Muscle of leg (tissue), 11 donors: ENCODE measurements around the gene C2. TPM values are rescaled to one million over a fixed set of nuclear protein-coding genes. Genes with fewer than 3 reads are reported as not detected.

ENCODE experiments used
- DNase-seq: peaks from one replicate; pipeline ENCODE4 v3.0.0; 2013
- H3K27ac ChIP-seq: one replicate; pipeline ENCODE4 v1.5.1; 2013; ENCODE audit warnings: mild to moderate bottlenecking, low read length, control low read depth
- H3K27me3 ChIP-seq: one replicate; pipeline ENCODE4 v1.6.1; 2013; ENCODE audit warnings: low read length; ENCODE audit not compliant: control insufficient read depth, insufficient read depth
- H3K36me3 ChIP-seq: one replicate; pipeline ENCODE4 v1.6.1; 2013; ENCODE audit warnings: low read length; ENCODE audit not compliant: control insufficient read depth, insufficient read depth
- H3K4me1 ChIP-seq: one replicate; pipeline ENCODE4 v1.6.1; 2013; ENCODE audit warnings: low read length; ENCODE audit not compliant: control insufficient read depth, insufficient read depth
- H3K4me3 ChIP-seq: one replicate; pipeline ENCODE4 v1.5.1; 2013; ENCODE audit warnings: low read length, control low read depth
- H3K9me3 ChIP-seq: replicated peaks from 2 replicates; pipeline ENCODE4 v1.6.1; 2013; ENCODE audit warnings: low read depth, low read length; ENCODE audit not compliant: control insufficient read depth
- WGBS: methylation state at CpG from one replicate; pipeline ENCODE4 v1.1.5; 2013; ENCODE audit warnings: missing lambda C conversion rate; ENCODE audit not compliant: insufficient coverage; 5-methylcytosine and 5-hydroxymethylcytosine counted together
- polyA plus RNA-seq, 8 donors: library from polyadenylated mRNA; unstranded; fragments of 120-200 nt; gene quantifications; one replicate each; pipeline versions ENCODE4 v1.2.1 to v1.2.3, GENCODE V29; 2013; ENCODE audit warnings: inconsistent platforms in 1 of 8, low replicate concordance in 1 of 8; ENCODE audit not compliant: insufficient read length in 8 of 8, insufficient read depth in 1 of 8
- total RNA-seq: library from RNA; stranded (reverse); fragments of 120-200 nt; gene quantifications from one replicate; pipeline ENCODE4 v1.2.4, GENCODE V29; 2013

Gene C2
- total and polyA plus RNA-seq, 9 donors: 3.3 to 9.5 (median 4.9) TPM

DNA sequence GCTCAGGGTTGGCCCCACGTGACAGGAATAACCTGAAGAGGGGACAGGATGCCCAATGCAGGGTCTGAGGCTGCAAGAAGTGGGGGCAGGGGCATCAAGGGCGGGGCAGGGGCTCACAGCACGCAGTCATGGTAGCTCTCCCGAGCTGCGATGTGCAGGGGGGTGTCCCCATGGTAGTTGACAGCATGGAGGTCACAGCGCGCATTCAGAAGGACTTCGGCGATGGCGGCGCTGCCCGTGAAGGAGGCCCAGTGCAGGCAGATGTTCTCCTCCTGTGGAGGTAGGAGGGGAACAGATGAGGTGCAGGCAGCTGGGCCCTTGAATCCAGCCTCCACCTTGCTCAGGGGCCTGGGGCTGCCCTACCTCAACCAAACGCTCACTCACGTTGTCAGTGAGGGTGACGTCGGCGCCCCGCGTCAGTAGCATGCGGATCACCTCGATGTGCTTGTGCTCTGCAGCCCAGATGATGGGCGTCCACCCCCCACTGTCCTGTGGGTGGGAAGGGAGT lies 42.9 kb upstream of the C2 start:
- DNase-seq: no peak
- H3K27ac ChIP-seq: no peak overlapping the region
- H3K27me3 ChIP-seq: no peaks in the 10 kb centered on the region
- peaks cover 87% of the 10 kb centered on the region for H3K36me3 ChIP-seq
- WGBS: 94% methylated on average over 15 of the region's 22 CpGs
- H3K9me3 ChIP-seq: no peaks in the 10 kb centered on the region
- H3K4me1 ChIP-seq: peaks cover 2% of the 10 kb centered on the region
- H3K4me3 ChIP-seq: no peak overlapping the region

DNA sequence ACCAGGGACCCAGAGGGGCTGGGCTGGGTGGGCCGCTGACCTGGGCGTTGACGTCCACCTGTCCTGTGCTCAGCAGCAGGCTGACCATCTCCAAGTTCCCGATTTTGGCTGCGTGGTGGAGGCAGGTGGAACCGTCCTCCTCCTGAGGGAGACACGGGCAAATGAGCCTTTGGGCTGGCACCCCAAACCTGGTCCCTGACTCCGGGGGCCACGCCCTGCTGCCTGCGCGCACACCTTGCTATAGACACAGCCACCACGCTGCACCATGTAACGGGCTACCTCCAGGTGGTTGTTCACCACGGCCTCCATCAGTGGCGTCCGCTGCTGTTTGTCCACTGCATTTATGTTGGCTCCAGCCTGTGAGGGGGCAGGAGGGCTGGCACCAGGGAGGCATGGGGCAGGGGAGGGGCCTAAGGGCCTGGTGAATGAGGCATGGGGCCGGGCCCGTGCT lies 41.0 kb upstream of the C2 start:
- Histone ChIP-seq H3K27me3 (no peaks in the 10 kb centered on the region), H3K4me3 (no peak overlapping the region), H3K27ac (no peak overlapping the region), H3K36me3 (peaks cover 76% of the 10 kb centered on the region), H3K4me1 (peaks cover 2% of the 10 kb centered on the region), H3K9me3 (no peaks in the 10 kb centered on the region)
- WGBS: 93% methylated on average over 18 of the region's 18 CpGs
- no peak for DNase-seq

DNA sequence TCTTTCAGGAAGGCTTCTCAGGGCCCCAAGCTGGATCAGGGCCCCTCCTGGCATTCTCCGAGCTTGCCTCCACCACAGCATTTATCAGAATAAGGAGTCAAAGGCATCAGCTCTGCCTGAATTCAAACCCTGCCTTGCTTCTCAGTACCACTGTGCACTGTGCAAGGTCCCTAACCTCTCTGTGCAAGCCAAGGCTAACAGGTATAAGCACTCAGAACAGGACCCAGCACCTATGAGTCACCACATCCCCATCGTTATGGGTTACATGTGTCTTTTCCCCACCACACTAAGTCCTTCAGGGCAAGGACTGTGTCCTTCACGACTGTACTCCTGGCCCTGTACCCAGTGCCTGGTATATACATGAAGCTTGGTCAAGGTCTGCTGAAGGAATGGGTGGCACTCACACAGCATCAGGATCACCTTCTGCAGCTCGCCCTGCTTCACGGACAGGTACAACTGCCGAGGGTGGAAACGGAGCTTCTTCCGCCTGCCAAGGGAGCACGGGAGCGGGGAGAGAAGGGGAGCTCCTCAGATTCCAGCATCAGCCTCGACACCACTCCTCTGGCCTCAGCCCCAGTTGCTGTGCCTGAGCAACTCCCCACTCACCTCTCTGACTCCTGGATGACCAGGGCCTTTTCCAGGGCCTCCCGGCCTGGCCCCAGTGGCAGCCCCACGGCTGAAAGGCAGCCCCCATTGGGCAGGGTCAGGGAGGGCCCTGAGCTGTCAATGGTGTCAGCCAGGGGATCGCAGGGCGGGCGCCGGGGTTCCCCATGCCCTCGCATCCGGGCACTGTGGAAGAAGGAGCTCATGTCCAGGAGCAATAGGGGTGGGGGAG lies 40.1 kb upstream of the C2 start:
- 93% methylated on average over 17 of the region's 19 CpGs for WGBS
- peaks cover 78% of the 10 kb centered on the region for H3K36me3 ChIP-seq
- DNase-seq: no peak

DNA sequence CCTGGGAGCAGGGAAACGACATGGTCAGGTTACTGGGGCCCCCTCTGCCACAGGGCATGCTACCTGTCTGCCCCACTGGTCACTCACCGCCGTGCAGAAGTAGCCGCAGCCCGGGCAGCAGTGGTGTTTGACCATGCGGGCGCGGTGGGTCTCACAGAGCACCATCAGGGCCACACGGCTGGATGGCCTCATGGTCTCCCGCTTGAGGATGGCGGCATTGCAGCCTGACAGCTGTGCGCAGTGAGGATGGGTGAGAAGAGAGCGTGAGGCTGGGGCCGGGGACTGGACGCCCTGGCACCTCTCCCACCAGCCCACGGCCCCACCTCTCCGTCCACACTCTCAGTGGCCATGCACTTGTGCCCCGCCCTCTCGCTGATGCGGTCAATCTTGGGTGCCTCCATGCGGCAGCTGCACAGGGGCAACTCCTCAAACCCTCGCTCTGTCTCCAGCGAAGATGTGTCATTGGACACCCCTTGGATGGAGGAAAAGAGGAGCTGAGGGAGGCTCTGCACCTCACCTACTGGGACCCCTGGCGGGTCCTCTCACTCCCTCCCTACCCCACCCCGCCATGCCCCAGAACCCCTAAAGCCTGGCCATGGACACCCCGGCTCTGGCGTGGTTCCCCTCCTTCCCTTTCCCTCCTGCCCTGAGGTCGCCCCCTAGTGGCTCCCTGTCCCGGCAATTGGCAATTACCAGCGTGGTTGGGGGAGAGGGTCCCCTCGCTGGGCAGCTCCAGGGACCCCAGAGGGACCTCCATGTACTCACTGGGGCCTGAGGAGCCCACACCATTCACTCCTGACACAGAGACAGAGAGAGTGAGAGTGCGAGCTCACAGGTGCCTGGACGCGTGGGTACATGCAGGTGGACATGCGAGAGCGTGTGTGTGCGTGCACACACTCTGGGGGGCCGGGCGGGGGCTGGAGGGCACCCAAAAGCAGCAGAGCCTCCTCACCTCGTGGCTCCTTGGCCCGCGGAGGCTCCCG lies 39.0 kb upstream of the C2 start:
- H3K27ac ChIP-seq: no peak overlapping the region
- H3K4me3 ChIP-seq: no peak overlapping the region
- no peaks in the 10 kb centered on the region for H3K4me1 ChIP-seq
- H3K36me3 ChIP-seq: peaks cover 76% of the 10 kb centered on the region
- no peak for DNase-seq
- 92% methylated on average over 25 of the region's 43 CpGs for WGBS
- H3K9me3 ChIP-seq: no peaks in the 10 kb centered on the region
- no peaks in the 10 kb centered on the region for H3K27me3 ChIP-seq

More for the DNA sequence above, 40.1 kb upstream of the C2 start:
- H3K4me3 ChIP-seq: no peak overlapping the region
- H3K9me3 ChIP-seq: no peaks in the 10 kb centered on the region
- no peak overlapping the region for H3K27ac ChIP-seq
- H3K4me1 ChIP-seq: peaks cover 2% of the 10 kb centered on the region
- H3K27me3 ChIP-seq: no peaks in the 10 kb centered on the region

DNA sequence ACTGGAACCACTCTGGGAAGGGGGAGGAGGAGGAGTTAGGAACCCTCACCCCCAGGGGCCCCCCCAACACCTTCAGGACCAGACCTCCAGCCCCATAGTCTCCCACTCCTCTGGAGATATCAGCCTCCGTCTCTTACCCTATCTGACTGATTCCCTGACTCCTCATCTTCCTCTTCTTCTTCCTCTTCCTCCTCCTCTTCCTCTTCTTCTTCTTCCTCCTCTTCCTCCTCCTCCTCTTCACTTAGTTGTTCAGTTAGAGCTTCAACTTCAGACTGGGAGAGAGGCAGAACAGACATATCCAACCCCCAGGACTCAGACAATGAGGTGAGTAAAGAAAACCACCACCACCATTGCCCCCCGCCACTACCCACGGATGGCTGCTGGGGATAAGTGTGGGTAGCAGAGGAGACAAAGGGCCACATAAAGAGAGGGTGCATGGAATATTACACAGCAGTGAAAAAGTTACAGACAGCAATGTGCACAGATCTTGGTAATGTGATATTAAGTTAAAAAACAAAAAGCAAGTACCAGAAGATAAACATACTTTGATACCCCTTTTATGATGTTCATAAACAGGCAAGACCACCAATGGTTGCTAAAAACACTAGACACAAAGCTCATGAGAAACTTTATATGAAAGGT lies 38.1 kb upstream of the C2 start:
- no peak overlapping the region for H3K4me3 ChIP-seq
- no peaks in the 10 kb centered on the region for H3K9me3 ChIP-seq
- H3K27ac ChIP-seq: no peak overlapping the region
- 88% methylated on average over 1 of the region's 3 CpGs for WGBS
- DNase-seq: no peak
- H3K4me1 ChIP-seq: no peaks in the 10 kb centered on the region
- H3K27me3 ChIP-seq: no peaks in the 10 kb centered on the region
- peaks cover 74% of the 10 kb centered on the region for H3K36me3 ChIP-seq

DNA sequence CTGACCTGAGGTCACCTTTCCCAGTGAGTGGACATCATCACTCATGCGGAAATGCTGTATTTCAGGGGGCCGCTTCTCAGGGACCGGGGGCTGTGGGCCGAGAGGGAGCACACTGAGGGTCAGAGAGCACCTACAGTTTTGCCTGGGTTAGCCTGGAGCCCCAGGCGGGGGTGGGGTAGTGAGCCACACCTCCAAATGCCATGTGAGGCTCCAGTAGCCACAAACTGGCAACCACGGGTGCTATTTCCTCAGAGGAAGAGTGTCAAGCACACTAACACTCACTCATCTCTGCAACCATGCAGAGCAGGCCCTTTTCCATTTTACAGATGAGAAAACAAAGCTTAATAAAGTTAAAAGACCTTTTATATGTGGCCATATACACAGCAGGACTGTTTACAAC lies 34.7 kb upstream of the C2 start:
- WGBS: 89% methylated on average over 6 of the region's 6 CpGs
- no peak for DNase-seq
- no peaks in the 10 kb centered on the region for H3K27me3 ChIP-seq
- H3K4me1 ChIP-seq: peaks cover 7% of the 10 kb centered on the region
- H3K27ac ChIP-seq: no peak overlapping the region
- H3K9me3 ChIP-seq: no peaks in the 10 kb centered on the region
- no peak overlapping the region for H3K4me3 ChIP-seq
- peaks cover 61% of the 10 kb centered on the region for H3K36me3 ChIP-seq

DNA sequence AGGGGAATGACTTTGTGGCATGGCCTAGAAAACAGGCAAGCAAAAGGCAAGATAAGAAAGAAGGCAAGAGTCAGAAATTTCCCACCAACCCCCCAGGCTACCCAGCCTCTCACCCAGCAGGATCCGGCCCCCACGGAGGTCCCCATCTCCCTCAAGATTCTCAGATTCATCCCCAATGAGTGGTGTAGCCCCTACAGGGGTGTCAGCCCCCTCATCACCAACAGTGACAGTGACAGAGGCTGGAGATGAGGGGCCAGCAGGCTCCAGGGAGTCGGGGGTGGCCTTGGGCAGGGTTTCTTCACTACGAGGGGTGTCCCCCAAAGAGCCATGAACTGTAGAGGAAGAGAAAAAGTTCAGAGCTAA lies 31.0 kb upstream of the C2 start:
- Histone ChIP-seq H3K27me3 (no peaks in the 10 kb centered on the region), H3K27ac (no peak overlapping the region), H3K36me3 (peaks cover 39% of the 10 kb centered on the region), H3K4me1 (peaks cover 25% of the 10 kb centered on the region), H3K4me3 (peak overlapping the region; percentile 72), H3K9me3 (no peaks in the 10 kb centered on the region)
- 7% methylated on average over 2 of the region's 4 CpGs for WGBS
- no peak for DNase-seq

DNA sequence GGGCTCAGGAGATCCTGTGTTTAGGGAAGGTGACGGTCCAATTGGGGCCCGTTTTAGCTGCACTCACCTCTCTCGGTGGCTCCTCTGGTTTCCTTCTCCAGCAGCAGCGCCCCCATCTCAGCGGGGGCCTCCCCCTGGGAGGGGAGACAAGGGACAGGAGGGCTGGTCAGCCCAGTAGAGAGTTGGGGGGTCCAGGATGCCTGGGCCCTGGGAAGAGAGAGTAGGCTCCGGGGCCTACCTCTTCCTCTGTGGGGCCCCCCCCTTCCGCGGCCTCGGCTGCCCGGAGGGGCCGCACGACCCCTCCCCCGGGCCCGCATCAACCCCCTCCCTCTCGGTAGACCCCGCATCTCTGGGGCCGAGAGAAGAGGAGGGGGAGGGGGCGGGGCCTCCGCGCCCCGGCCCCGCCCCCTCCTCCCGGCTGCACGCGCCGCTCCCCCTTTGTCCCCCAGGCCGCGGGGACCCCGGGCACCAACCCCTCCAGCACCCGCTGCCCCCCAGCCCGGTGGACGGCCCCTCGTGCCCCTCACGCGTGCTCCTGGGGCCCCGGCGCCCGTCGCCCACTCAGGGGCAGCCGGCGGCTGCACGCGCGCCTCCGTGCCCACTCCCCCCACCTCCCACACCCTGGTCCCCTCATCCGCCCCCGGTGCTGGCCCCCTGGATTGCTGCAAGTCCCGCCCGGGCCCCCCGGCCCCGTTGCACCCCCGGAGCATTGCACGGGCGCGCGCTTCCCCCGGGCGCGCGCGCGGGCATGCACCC lies 30.5 kb upstream of the C2 start:
- Histone ChIP-seq H3K27ac (peak overlapping the region; percentile 67), H3K27me3 (no peaks in the 10 kb centered on the region), H3K4me1 (peaks cover 25% of the 10 kb centered on the region), H3K4me3 (peak overlapping the region; percentile 72), H3K9me3 (no peaks in the 10 kb centered on the region), H3K36me3 (peaks cover 36% of the 10 kb centered on the region)
- no peak for DNase-seq
- 2% methylated on average over 17 of the region's 62 CpGs for WGBS

DNA sequence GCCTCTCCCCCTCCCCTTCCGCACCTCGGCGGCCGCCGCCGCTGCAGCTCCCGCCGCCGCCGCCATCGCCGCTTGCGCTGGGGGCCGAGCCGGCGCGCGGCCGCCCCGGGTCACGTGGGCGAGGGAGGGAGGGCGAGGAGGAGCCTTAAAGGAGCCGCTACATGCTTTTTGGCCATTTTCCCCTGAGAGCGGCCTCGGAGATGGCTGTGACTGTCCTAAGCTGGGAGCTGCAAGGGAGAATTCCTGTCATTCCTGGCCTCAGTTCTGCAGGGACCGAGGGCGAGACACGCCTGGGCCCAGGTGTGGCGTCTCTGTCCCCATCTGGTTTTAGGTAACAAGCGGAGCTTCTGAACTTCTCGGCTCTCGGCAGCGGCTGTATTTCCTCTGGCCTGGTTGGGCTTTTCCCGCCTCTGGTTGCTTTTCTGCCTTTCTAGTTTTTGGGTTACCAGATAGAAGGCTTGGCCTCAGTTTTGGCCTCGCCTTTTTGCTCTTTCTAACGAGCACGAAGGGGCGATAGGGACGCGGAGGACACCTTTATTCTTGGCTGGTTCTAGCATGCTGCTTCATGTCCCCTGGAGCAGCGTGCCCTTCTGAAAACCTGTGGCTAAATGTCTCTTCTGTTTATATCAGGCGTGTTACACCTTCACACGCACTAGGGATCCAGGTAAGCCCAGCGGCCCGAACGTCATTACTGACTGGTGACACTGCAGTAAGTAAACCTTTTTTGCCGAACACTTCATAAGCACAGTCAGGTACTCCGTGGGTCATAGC lies 29.7 kb upstream of the C2 start, which contains the start of gene EHMT2:
TSS of gene EHMT2 (minus strand) at position 87 of the 771 bp plus-strand sequence. CDS start at position 66, 21 bp downstream.
- no peaks in the 10 kb centered on the region for H3K9me3 ChIP-seq
- H3K4me3 ChIP-seq: peak within 1 kb of the TSS; percentile 72
- H3K27ac ChIP-seq: peak within 1 kb of the TSS; percentile 92
- 0% methylated on average over 44 of the region's 49 CpGs for WGBS
- no peaks in the 10 kb centered on the region for H3K27me3 ChIP-seq
- H3K4me1 ChIP-seq: peaks cover 29% of the 10 kb centered on the region
- H3K36me3 ChIP-seq: peaks cover 29% of the 10 kb centered on the region
- DNase-seq: peak; percentile 94
